Cardiac fibroblast (primary cell): ENCODE measurements around the gene DYNLRB2.

Source experiments
- DNase-seq, 2 donors: peaks; one replicate each; pipeline versions ENCODE4 v3.0.0 to v3.0.0-alpha.2; 2010; ENCODE audit warnings: low read depth in 2 of 2
- H3K4me3 ChIP-seq, 2 donors: replicated peaks in 1 of 2; 1 replicate in 1 of 2; 2 replicates in 1 of 2; pipeline ENCODE4 v1.5.1; 2011; ENCODE audit warnings: low read depth in 2 of 2, low read length in 2 of 2, mild to moderate bottlenecking in 2 of 2, moderate library complexity in 1 of 2
- CTCF ChIP-seq: IDR thresholded peaks from one replicate; pipeline ENCODE4 v1.5.1; 2011; ENCODE audit warnings: low read depth, mild to moderate bottlenecking, low read length, inconsistent platforms

DYNLRB2 gene

GRCh38 chr16:80546249-80546648, 5.5 kb downstream of the DYNLRB2 start:
- no peak for DNase-seq
- H3K4me3 ChIP-seq = no peak overlapping the region
- TF ChIP-seq CTCF = no peak

- no peak for TF ChIP-seq CTCF
- no peak for DNase-seq
- H3K4me3 ChIP-seq = no peak overlapping the region
These were observed 6.4 kb downstream of the DYNLRB2 start for GRCh38 chr16:80547145-80547544.

- DNase-seq = no peak
- no peak for TF ChIP-seq CTCF
- no peak overlapping the region for H3K4me3 ChIP-seq
These were observed 11.5 kb downstream of the DYNLRB2 start for GRCh38 chr16:80552277-80552676.

DNA sequence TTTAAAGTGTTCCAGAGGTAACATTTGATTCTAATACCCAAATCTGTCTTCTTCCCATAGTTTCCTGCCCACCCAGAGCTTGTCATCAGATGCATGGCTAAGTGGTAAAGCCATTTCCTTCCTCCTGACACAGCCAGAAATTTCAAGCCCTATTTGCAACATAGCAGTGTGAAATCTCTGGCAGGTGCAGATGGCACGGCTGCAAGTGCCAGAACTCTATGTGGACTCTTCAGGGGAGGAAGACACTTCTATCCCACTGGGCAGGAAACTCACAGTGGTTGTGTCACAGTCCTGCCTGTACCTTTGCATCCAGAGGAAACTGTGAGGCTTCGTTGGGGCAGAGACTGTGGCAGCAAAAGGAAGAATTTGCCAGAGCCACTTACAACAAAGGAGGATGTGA, 13.2 kb downstream of the DYNLRB2 start:
- no peak for TF ChIP-seq CTCF
- no peak overlapping the region for H3K4me3 ChIP-seq
- no peak for DNase-seq

- no peak for DNase-seq
- H3K4me3 ChIP-seq = no peak overlapping the region
- no peak for TF ChIP-seq CTCF
These were observed 15.7 kb downstream of the DYNLRB2 start for GRCh38 chr16:80556481-80556880.

- DNase-seq = no peak
- H3K4me3 ChIP-seq = no peak overlapping the region
- TF ChIP-seq CTCF = no peak
These were observed 16.2 kb downstream of the DYNLRB2 start for GRCh38 chr16:80557037-80557436.

- no peak for DNase-seq
- no peak for TF ChIP-seq CTCF
- no peak overlapping the region for H3K4me3 ChIP-seq
These were observed 18.6 kb downstream of the DYNLRB2 start for GRCh38 chr16:80559369-80559768.
